HG03565 (cell line): ENCODE data around the gene CDHR3.
"Not testable (repeated sequence)": the region's sequence is repeated elsewhere in the genome, so short reads cannot be mapped to it uniquely, and the experiment has no call there.

Experiments
- ATAC-seq: cut with Tn5 transposase; IDR thresholded peaks from one replicate; pipeline ENCODE4 v1.9.1; 2021; ENCODE audit warnings: mild to moderate bottlenecking, moderate library complexity; ENCODE audit not compliant: unreplicated experiment

CDHR3 gene

GRCh38 chr7:105990727-105991453, 27.8 kb downstream of the CDHR3 start:
- no peak for ATAC-seq

GRCh38 chr7:105992905-105993304, 29.8 kb downstream of the CDHR3 start:
- no peak for ATAC-seq

- no peak for ATAC-seq
These were observed 34.0 kb downstream of the CDHR3 start for GRCh38 chr7:105996860-105997737.

- no peak for ATAC-seq
These were observed 36.2 kb downstream of the CDHR3 start for GRCh38 chr7:105999256-105999655.

GRCh38 chr7:106001196-106001595, 38.1 kb downstream of the CDHR3 start:
- no peak for ATAC-seq

- ATAC-seq, result no peak
These were observed 38.8 kb downstream of the CDHR3 start for GRCh38 chr7:106001886-106002285.

GRCh38 chr7:106003525-106004064, 40.5 kb downstream of the CDHR3 start:
- no peak for ATAC-seq

GRCh38 chr7:106006906-106007305, 43.8 kb downstream of the CDHR3 start:
- no peak for ATAC-seq

GRCh38 chr7:106007796-106008195, 44.7 kb downstream of the CDHR3 start:
- ATAC-seq, result not testable (repeated sequence)

- peak; percentile 75 for ATAC-seq
These were observed 46.6 kb downstream of the CDHR3 start for GRCh38 chr7:106009503-106010226.

- no peak for ATAC-seq
These were observed 47.3 kb downstream of the CDHR3 start for GRCh38 chr7:106010331-106010730.

- no peak for ATAC-seq
These were observed 47.8 kb downstream of the CDHR3 start for GRCh38 chr7:106010866-106011265.

GRCh38 chr7:106012184-106012583, 49.1 kb downstream of the CDHR3 start:
- no peak for ATAC-seq

GRCh38 chr7:106012935-106013439, 49.9 kb downstream of the CDHR3 start:
- ATAC-seq, result no peak

GRCh38 chr7:106015381-106016218, 52.5 kb downstream of the CDHR3 start:
- no peak for ATAC-seq

- ATAC-seq, result no peak
These were observed 53.3 kb downstream of the CDHR3 start for GRCh38 chr7:106016331-106016730.

GRCh38 chr7:106017657-106018056, 54.6 kb downstream of the CDHR3 start:
- ATAC-seq, result no peak

- no peak for ATAC-seq
These were observed 55.8 kb downstream of the CDHR3 start for GRCh38 chr7:106018566-106019469.

- ATAC-seq, result no peak
These were observed 56.4 kb downstream of the CDHR3 start for GRCh38 chr7:106019470-106019820.
